Mesodermal cell (in vitro differentiated cells): Measurements from ENCODE around the gene LDLRAD4.

Experiments used
- H3K27ac ChIP-seq: 2 replicates; pipeline ENCODE4 v1.7.0; 2013; ENCODE audit warnings: mild to moderate bottlenecking, low read depth, low read length, moderate library complexity; ENCODE audit not compliant: severe bottlenecking
- H3K36me3 ChIP-seq: 2 replicates; pipeline ENCODE4 v1.7.1; 2013; ENCODE audit warnings: mild to moderate bottlenecking, low read length, moderate library complexity; ENCODE audit not compliant: control insufficient read depth, insufficient read depth
- H3K4me1 ChIP-seq: one replicate; pipeline ENCODE4 v1.7.1; 2013; ENCODE audit warnings: mild to moderate bottlenecking, low read length; ENCODE audit not compliant: insufficient read depth, control insufficient read depth, poor library complexity, severe bottlenecking
- H3K4me3 ChIP-seq: 2 replicates; pipeline ENCODE4 v1.7.0; 2013; ENCODE audit warnings: low read length, control low read depth, mild to moderate bottlenecking; ENCODE audit not compliant: insufficient read depth, poor library complexity, severe bottlenecking; ENCODE audit errors: extremely low read depth
- H3K9me3 ChIP-seq: 2 replicates; pipeline ENCODE4 v1.7.1; 2013; ENCODE audit warnings: mild to moderate bottlenecking, low read length, moderate library complexity; ENCODE audit not compliant: control insufficient read depth
- WGBS, 2 experiments: methylation state at CpG; one replicate each; pipeline ENCODE4 v1.1.5; 2013; ENCODE audit warnings: missing lambda C conversion rate in 2 of 2; ENCODE audit not compliant: insufficient coverage in 2 of 2; 5-methylcytosine and 5-hydroxymethylcytosine counted together

LDLRAD4 gene

DNA sequence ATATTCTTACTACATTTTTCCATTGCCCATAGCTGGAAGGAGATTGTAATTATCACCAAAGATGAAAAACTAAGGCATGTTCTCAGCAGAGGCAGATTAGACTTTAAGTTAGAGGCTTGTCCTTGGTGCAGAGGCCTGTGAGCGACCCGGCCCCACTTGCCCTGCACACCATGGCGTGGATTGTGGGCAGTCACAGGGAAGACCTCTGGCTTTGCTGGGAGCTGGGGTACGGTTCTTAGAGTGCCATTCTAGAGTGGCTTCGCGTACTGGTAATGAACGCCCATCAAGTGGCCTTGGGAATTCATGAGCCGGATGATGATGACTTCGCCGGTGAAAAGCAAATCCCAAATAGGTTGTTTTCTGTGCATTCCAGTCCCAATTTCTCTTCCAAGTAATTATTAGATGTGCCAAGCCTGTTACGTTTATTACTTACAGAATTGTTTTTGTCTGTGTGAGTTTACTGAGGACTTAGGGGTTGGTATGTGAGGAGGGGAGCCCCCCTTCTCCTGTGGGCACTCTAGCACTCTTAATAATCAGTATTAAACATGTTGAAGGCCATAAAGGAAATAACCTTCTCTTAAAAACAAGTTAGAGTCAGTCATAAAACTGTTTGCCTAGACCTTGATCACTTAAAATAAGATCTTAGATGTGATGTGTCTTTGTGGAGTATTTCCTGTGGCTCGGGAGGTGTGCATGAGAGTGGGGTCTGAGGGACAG is 90.6 kb downstream of the LDLRAD4 start:
- Histone ChIP-seq H3K4me1 (no peaks in the 10 kb centered on the region), H3K4me3 (no peak overlapping the region), H3K9me3 (peaks cover 7% of the 10 kb centered on the region), H3K27ac (no peak overlapping the region), H3K36me3 (no peaks in the 10 kb centered on the region)
- 97% methylated on average over 10 to 11 of the region's 12 CpGs for WGBS, 2 experiments

GRCh38 chr18:13309748-13310670 is 91.4 kb downstream of the LDLRAD4 start:
- Histone ChIP-seq H3K9me3 (peaks cover 14% of the 10 kb centered on the region), H3K4me3 (no peak overlapping the region), H3K4me1 (no peaks in the 10 kb centered on the region), H3K27ac (no peak overlapping the region), H3K36me3 (peaks cover 5% of the 10 kb centered on the region)
- 88 to 91% methylated on average over 7 to 8 of the region's 13 CpGs for WGBS, 2 experiments

GRCh38 chr18:13311193-13311592 is 92.6 kb downstream of the LDLRAD4 start:
- 84% methylated on average over 9 to 10 of the region's 10 CpGs for WGBS, 2 experiments
- H3K27ac ChIP-seq, result no peak overlapping the region
- peaks cover 15% of the 10 kb centered on the region for H3K9me3 ChIP-seq
- H3K4me3 ChIP-seq, result no peak overlapping the region
- no peaks in the 10 kb centered on the region for H3K4me1 ChIP-seq
- peaks cover 6% of the 10 kb centered on the region for H3K36me3 ChIP-seq

GRCh38 chr18:13312515-13312914 is 94.0 kb downstream of the LDLRAD4 start:
- Histone ChIP-seq H3K27ac (no peak overlapping the region), H3K36me3 (peaks cover 6% of the 10 kb centered on the region), H3K4me1 (no peaks in the 10 kb centered on the region), H3K9me3 (peaks cover 23% of the 10 kb centered on the region), H3K4me3 (no peak overlapping the region)
- WGBS, 2 experiments, result 100% methylated on average over 1 of the region's 4 CpGs

GRCh38 chr18:13313006-13313686 is 94.6 kb downstream of the LDLRAD4 start:
- Histone ChIP-seq H3K27ac (no peak overlapping the region), H3K36me3 (peaks cover 6% of the 10 kb centered on the region), H3K4me3 (no peak overlapping the region), H3K4me1 (no peaks in the 10 kb centered on the region), H3K9me3 (peaks cover 23% of the 10 kb centered on the region)
- WGBS, 2 experiments, result 82 to 90% methylated on average over 15 to 19 of the region's 19 CpGs

GRCh38 chr18:13315000-13315399 is 96.4 kb downstream of the LDLRAD4 start:
- Histone ChIP-seq H3K27ac (no peak overlapping the region), H3K9me3 (peaks cover 23% of the 10 kb centered on the region), H3K36me3 (peaks cover 6% of the 10 kb centered on the region), H3K4me3 (no peak overlapping the region), H3K4me1 (no peaks in the 10 kb centered on the region)
- 92 to 100% methylated on average over 2 of the region's 2 CpGs for WGBS, 2 experiments

- H3K4me1 ChIP-seq, result no peaks in the 10 kb centered on the region
- peaks cover 6% of the 10 kb centered on the region for H3K36me3 ChIP-seq
- no peak overlapping the region for H3K27ac ChIP-seq
- WGBS, 2 experiments, result 89 to 100% methylated on average over 1 to 3 of the region's 3 CpGs
- H3K9me3 ChIP-seq, result peaks cover 23% of the 10 kb centered on the region
- H3K4me3 ChIP-seq, result no peak overlapping the region
These were observed 97.5 kb downstream of the LDLRAD4 start for GRCh38 chr18:13316063-13316462.

DNA sequence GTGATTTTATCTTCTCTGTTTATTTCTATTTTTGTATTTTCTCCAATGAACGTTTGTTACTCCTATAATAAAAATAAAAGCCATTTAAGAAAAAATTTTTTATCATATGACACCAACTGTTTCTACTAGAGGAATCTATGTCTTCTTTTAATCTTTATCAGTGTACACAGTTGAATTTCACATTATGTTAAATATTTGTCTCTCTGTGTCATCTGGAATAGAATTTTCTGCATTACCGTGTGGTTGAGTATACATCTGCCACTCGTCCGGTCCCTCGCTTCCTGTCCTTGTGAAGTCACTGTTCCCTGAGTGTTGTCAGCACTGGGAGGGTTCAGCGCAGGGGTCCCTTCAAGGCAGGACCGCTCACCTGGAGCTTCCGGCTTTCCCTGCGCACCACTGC is 99.2 kb downstream of the LDLRAD4 start:
- H3K36me3 ChIP-seq, result peaks cover 6% of the 10 kb centered on the region
- peaks cover 23% of the 10 kb centered on the region for H3K9me3 ChIP-seq
- H3K27ac ChIP-seq, result no peak overlapping the region
- WGBS, 2 experiments, result 95 to 98% methylated on average over 7 to 8 of the region's 9 CpGs
- H3K4me3 ChIP-seq, result no peak overlapping the region
- no peaks in the 10 kb centered on the region for H3K4me1 ChIP-seq

DNA sequence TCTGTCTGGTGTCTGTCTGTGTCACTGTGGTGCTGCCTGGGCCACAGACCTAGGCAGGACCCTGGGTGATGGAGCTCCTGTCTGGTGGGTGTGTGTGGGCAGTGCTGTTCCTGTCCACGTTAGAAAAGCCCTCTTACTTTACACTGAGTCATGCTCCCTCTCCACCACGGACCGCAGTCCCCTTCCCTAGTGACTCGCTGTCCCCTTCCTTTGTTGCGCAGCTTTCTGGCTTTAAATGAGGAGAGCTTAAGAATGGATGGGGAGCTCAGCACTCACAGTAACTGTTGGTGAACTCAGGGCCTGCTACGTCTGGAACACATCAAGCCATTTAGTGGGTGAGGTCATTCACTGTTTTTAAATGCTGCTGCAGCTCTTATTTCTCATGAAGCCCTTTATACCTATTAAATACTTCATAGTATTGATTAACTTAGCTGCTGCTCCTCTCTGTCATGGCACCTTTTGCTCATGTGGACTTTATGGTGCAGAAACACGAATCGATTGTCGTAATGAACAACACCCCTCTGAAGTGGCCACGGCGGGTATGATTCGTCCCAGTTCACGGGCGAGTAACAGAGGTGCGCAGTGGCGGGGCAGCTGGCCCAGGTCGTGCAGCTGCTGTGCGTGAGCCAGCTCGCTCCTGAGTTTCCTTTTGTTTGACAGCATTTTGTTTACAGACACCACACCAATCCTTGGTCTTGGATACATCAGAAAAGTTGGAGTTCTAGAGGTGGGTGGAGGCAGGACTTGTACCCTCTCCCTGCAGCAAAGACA is 100.4 kb downstream of the LDLRAD4 start:
- H3K4me1 ChIP-seq, result no peaks in the 10 kb centered on the region
- H3K4me3 ChIP-seq, result no peak overlapping the region
- peaks cover 23% of the 10 kb centered on the region for H3K9me3 ChIP-seq
- H3K27ac ChIP-seq, result no peak overlapping the region
- 83 to 85% methylated on average over 7 to 8 of the region's 19 CpGs for WGBS, 2 experiments
- peaks cover 6% of the 10 kb centered on the region for H3K36me3 ChIP-seq

DNA sequence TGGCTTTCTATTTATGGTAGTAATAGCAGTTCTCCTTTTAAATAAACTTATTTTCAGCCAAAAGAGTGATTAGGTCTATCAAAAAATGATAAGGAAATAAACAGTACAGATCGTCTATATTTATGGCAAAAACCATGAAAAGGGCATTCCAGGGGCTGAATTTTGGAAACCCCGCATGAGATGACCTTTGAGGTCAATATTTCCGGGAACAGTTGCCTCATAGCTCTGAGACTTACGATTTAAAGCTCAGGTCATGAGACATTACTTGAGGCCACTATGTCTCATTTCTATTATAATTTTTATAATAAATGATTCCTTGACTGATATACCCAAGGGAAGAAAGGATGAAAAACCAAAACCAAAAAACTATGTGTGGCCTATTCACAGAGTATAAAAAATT is 101.1 kb downstream of the LDLRAD4 start:
- no peak overlapping the region for H3K4me3 ChIP-seq
- no peak overlapping the region for H3K27ac ChIP-seq
- 93 to 97% methylated on average over 3 of the region's 4 CpGs for WGBS, 2 experiments

More for the DNA sequence above, 101.1 kb downstream of the LDLRAD4 start:
- H3K9me3 ChIP-seq, result peaks cover 19% of the 10 kb centered on the region
- H3K36me3 ChIP-seq, result peaks cover 5% of the 10 kb centered on the region
- H3K4me1 ChIP-seq, result peaks cover 4% of the 10 kb centered on the region
